AG04449 (cell line): ENCODE measurements around the gene GAK.

ENCODE experiments used
- CTCF ChIA-PET: fragments of 350-600 bp; formaldehyde crosslinking; extraction: SDS; loops from one replicate; lab custom pipeline; 2021; ENCODE audit warnings: antibody characterized with exemption; lab: Yijun Ruan, JAX
- POLR2A ChIA-PET: fragments of 400-600, 350-600 bp; formaldehyde crosslinking; extraction: SDS; loops from one replicate; lab custom pipeline; 2020; ENCODE audit warnings: antibody characterized with exemption, inconsistent platforms; lab: Yijun Ruan, JAX
- DNase-seq: peaks from one replicate; pipeline ENCODE4 v3.0.0-alpha.2; 2010; ENCODE audit warnings: low read depth, low spot score
- H3K4me3 ChIP-seq: 2 replicates; pipeline ENCODE4 v1.5.1; 2011; ENCODE audit warnings: low read depth, mild to moderate bottlenecking, control low read depth, low read length
- CTCF ChIP-seq: IDR thresholded peaks from one replicate; pipeline ENCODE4 v1.5.1; 2011; ENCODE audit warnings: mild to moderate bottlenecking, moderate library complexity, low read length, control low read depth, inconsistent platforms; ENCODE audit not compliant: insufficient read depth; ENCODE audit errors: missing control alignments

GAK gene

DNA sequence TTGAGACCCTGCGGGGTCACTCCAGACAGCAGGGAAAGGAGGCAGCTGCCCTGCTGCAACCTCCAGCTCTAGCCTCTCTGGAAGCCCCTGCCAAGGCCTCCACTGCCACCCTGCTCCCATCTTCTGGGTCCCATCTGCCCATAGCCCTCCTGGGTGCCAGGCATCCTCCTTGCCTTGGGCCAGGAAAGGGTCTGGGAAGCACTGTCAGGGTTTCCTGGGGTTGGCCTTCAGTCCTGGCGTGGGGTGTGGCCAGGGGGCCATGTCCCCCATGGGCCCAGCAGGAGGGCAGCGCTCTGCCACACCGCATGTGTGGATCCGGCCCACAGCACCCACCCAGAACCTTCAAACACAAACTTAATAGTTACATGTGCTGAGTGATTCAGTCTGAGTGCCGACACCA is 102.8 kb downstream of the GAK start:
- POLR2A ChIA-PET: no interaction called here

GRCh38 chr4:828641-829271 is 103.4 kb downstream of the GAK start:
- no peak for TF ChIP-seq CTCF
- DNase-seq: no peak
- no peak overlapping the region for H3K4me3 ChIP-seq
- ChIA-PET POLR2A (no interaction called here), CTCF (no interaction called here)

More for the DNA sequence above, 102.8 kb downstream of the GAK start:
- H3K4me3 ChIP-seq: no peak overlapping the region
- TF ChIP-seq CTCF: no peak
- no peak for DNase-seq
- CTCF ChIA-PET: no interaction called here

DNA sequence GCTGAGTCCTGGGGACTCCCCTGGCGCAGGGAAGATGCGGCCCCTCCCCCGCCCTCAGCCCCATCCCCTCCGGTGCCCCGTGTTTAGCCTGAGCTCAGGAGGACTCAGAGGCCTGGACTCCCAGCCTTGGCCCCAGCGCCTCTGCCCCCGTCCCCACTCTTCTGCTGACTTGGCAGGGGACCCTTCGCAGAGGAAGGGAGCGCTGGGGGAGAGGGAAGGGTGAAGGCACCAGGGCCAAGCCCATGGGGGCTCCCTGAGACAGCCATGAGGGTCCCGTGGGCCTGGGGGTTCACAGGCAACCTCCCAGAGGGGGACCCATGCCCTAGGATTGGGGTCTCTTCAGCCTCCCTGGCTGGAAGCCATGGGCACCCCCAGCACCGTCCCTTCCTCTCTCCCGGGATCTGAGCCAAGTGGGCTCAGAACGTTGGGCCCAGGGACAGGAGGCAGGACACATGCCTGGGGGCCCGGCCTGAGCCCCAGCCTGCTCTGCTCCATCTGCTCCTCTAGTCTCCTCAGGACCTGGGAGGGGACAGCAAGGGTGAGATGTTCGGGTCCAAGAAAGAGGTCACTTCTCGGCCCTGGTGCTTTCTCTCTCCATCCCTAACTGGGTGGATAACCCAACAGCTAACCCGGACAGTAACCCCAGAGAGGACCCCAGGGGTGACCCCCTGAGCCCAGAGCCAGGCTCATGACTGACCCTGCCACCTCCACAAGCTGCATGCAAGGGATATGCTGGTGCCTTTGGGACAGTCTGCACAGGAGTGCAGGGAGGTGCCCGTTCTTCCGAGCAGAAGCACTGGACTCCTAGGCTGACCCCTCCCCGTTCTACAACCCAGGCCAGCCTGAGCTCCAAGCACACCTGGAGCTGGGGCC is 104.7 kb downstream of the GAK start:
- ChIA-PET CTCF (no interaction called here), POLR2A (no interaction called here)
- no peak for TF ChIP-seq CTCF
- no peak for DNase-seq
- no peak overlapping the region for H3K4me3 ChIP-seq

- ChIA-PET POLR2A (no interaction called here), CTCF (no interaction called here)
- H3K4me3 ChIP-seq: no peak overlapping the region
- TF ChIP-seq CTCF: no peak
- no peak for DNase-seq
These were observed 105.5 kb downstream of the GAK start for GRCh38 chr4:826508-827208.

- POLR2A ChIA-PET: no interaction called here
- CTCF ChIA-PET: no interaction called here
- TF ChIP-seq CTCF: no peak
- no peak within 1 kb of the TSS for H3K4me3 ChIP-seq
- DNase-seq: no peak
These were observed 106.2 kb downstream of the GAK start, which contains the start of gene CPLX1 for GRCh38 chr4:825971-826330. Gene CPLX1 (minus strand): TSS chr4:826129. CDS start chr4:824522, 1,607 bp downstream.
